Measurements from ENCODE around the gene BCAS3.
"Not testable (repeated sequence)": the region's sequence is repeated elsewhere in the genome, so short reads cannot be mapped to it uniquely, and the experiment has no call there.

BCAS3 gene

GRCh38 chr17:61354895-61355874, 677.5 kb downstream of the BCAS3 start:
- DNase-seq = no peak

GRCh38 chr17:61357061-61357460, 679.4 kb downstream of the BCAS3 start:
- DNase-seq = not testable (repeated sequence)

GRCh38 chr17:61359513-61359912, 681.9 kb downstream of the BCAS3 start:
- not testable (repeated sequence) for DNase-seq

- no peak for DNase-seq
Measured at GRCh38 chr17:61360318-61360943, 682.8 kb downstream of the BCAS3 start.

- DNase-seq = no peak
Measured at GRCh38 chr17:61361084-61361483, 683.4 kb downstream of the BCAS3 start.

- DNase-seq = no peak
Measured at GRCh38 chr17:61362396-61362795, 684.7 kb downstream of the BCAS3 start.

GRCh38 chr17:61362852-61363600, 685.4 kb downstream of the BCAS3 start:
- no peak for DNase-seq

- DNase-seq = no peak
Measured at GRCh38 chr17:61363601-61364462, 686.2 kb downstream of the BCAS3 start.

- no peak for DNase-seq
Measured at GRCh38 chr17:61364463-61364846, 686.8 kb downstream of the BCAS3 start.

- peak; percentile 70 for DNase-seq
Measured at GRCh38 chr17:61366076-61366714, 688.5 kb downstream of the BCAS3 start.

GRCh38 chr17:61366715-61367413, 689.2 kb downstream of the BCAS3 start:
- peak; percentile 62 for DNase-seq

- no peak for DNase-seq
Measured at GRCh38 chr17:61368049-61368831, 690.6 kb downstream of the BCAS3 start.

GRCh38 chr17:61368832-61369450, 691.3 kb downstream of the BCAS3 start:
- no peak for DNase-seq

GRCh38 chr17:61369751-61370150, 692.1 kb downstream of the BCAS3 start:
- DNase-seq = no peak

- no peak for DNase-seq
Measured at GRCh38 chr17:61371179-61371578, 693.5 kb downstream of the BCAS3 start.

GRCh38 chr17:61371606-61372005, 694.0 kb downstream of the BCAS3 start:
- DNase-seq = no peak

GRCh38 chr17:61372436-61372835, 694.8 kb downstream of the BCAS3 start:
- DNase-seq = no peak

GRCh38 chr17:61376931-61377838, 699.5 kb downstream of the BCAS3 start:
- DNase-seq = no peak

All from DMS153 (cell line).